Measurements from ENCODE around the gene ZNF175.

ZNF175 gene

GRCh38 chr19:51570962-51571575, at the start of gene ZNF175:
ZNF175 (plus strand) TSS chr19:51571283; CDS start chr19:51573330, 2,047 bp downstream.
- DNase-seq (peak; percentile 88), ATAC-seq (peak; percentile 92)

GRCh38 chr19:51521357-51521756, 49.7 kb upstream of the ZNF175 start:
- DNase-seq (no peak), ATAC-seq (no peak)

GRCh38 chr19:51521781-51522180, 49.3 kb upstream of the ZNF175 start:
- DNase-seq: no peak

GRCh38 chr19:51524666-51525264, 46.3 kb upstream of the ZNF175 start:
- ATAC-seq (no peak), DNase-seq (no peak)

More at GRCh38 chr19:51521781-51522180, 49.3 kb upstream of the ZNF175 start:
- ATAC-seq: no peak

- DNase-seq: no peak
- no peak for ATAC-seq
Measured at GRCh38 chr19:51525651-51526050, 45.4 kb upstream of the ZNF175 start.

- no peak for ATAC-seq
Measured at GRCh38 chr19:51529301-51529700, 41.8 kb upstream of the ZNF175 start.

GRCh38 chr19:51530616-51531015, 40.5 kb upstream of the ZNF175 start:
- ATAC-seq: no peak
- no peak for DNase-seq

More at GRCh38 chr19:51529301-51529700, 41.8 kb upstream of the ZNF175 start:
- no peak for DNase-seq

- peak; percentile 42 for DNase-seq
- peak; percentile 86 for ATAC-seq
Measured at GRCh38 chr19:51531349-51532315, 39.5 kb upstream of the ZNF175 start, which contains the start of gene SIGLEC6. SIGLEC6 (minus strand) TSS chr19:51531670; CDS start chr19:51531648, 22 bp downstream.

GRCh38 chr19:51535535-51535934, 35.5 kb upstream of the ZNF175 start:
- no peak for ATAC-seq

GRCh38 chr19:51539821-51540366, 31.2 kb upstream of the ZNF175 start:
- no peak for ATAC-seq
- no peak for DNase-seq

More at GRCh38 chr19:51535535-51535934, 35.5 kb upstream of the ZNF175 start:
- DNase-seq: no peak

- DNase-seq (no peak), ATAC-seq (no peak)
Measured at GRCh38 chr19:51541458-51542357, 29.4 kb upstream of the ZNF175 start.

GRCh38 chr19:51542699-51543098, 28.4 kb upstream of the ZNF175 start:
- DNase-seq: no peak
- ATAC-seq: no peak

- no peak for ATAC-seq
- no peak for DNase-seq
Measured at GRCh38 chr19:51544038-51544437, 27.0 kb upstream of the ZNF175 start.

GRCh38 chr19:51546107-51546649, 24.9 kb upstream of the ZNF175 start:
- ATAC-seq (no peak), DNase-seq (no peak)

GRCh38 chr19:51546650-51547396, 24.3 kb upstream of the ZNF175 start:
- ATAC-seq (peak; percentile 85), DNase-seq (peak; percentile 25)

GRCh38 chr19:51547397-51548212, 23.5 kb upstream of the ZNF175 start:
- no peak for ATAC-seq

GRCh38 chr19:51548213-51548651, 22.9 kb upstream of the ZNF175 start:
- no peak for DNase-seq
- no peak for ATAC-seq

More at GRCh38 chr19:51547397-51548212, 23.5 kb upstream of the ZNF175 start:
- DNase-seq: no peak

GRCh38 chr19:51548891-51549305, 22.2 kb upstream of the ZNF175 start:
- ATAC-seq: no peak

More at GRCh38 chr19:51548891-51549305, 22.2 kb upstream of the ZNF175 start:
- DNase-seq: no peak
